Neural cell (in vitro differentiated cells): ENCODE data around the gene PARP8. TPM values are rescaled to one million over a fixed set of nuclear protein-coding genes. Genes with fewer than 3 reads are reported as not detected.

Experiments
- H2AFZ ChIP-seq: fragments of 200-600, 300-800 bp; sonication (generic), shearing (Covaris generic); 2 replicates; pipeline ENCODE4 v1.6.0; 2014; ENCODE audit warnings: low read depth, mild to moderate bottlenecking, antibody characterized with exemption, low read length, moderate library complexity
- H3F3A ChIP-seq: fragments of 200-600 bp; shearing (Covaris generic); 2 replicates; pipeline ENCODE4 v1.6.1; 2016; ENCODE audit warnings: mild to moderate bottlenecking, moderate library complexity, mixed read lengths, antibody characterized with exemption, low read length; ENCODE audit not compliant: insufficient read depth, poor library complexity, severe bottlenecking
- H3K27ac ChIP-seq: fragments of 200-600, 300-800 bp; sonication (generic), shearing (Covaris generic); 2 replicates; pipeline ENCODE4 v1.5.1; 2014; ENCODE audit warnings: mild to moderate bottlenecking, low read length, moderate library complexity
- H3K27me3 ChIP-seq: fragments of 300-800, 200-600 bp; sonication (generic), shearing (Covaris generic); 2 replicates; pipeline ENCODE4 v1.6.0; 2014; ENCODE audit warnings: mild to moderate bottlenecking, low read depth, low read length, moderate library complexity; ENCODE audit not compliant: insufficient read depth
- H3K36me3 ChIP-seq: fragments of 300-800, 200-600 bp; sonication (generic), shearing (Covaris generic); 2 replicates; pipeline ENCODE4 v1.5.1; 2014; ENCODE audit warnings: mild to moderate bottlenecking, antibody characterized with exemption, low read length, moderate library complexity; ENCODE audit not compliant: insufficient read depth
- H3K4me2 ChIP-seq: fragments of 300-800, 200-600 bp; sonication (generic), shearing (Covaris generic); 2 replicates; pipeline ENCODE4 v1.6.0; 2014; ENCODE audit warnings: mild to moderate bottlenecking, low read length
- H3K4me3 ChIP-seq: fragments of 300-800, 200-600 bp; sonication (generic), shearing (Covaris generic); 2 replicates; pipeline ENCODE4 v1.5.1; 2014; ENCODE audit warnings: mild to moderate bottlenecking, low read length, moderate library complexity
- H3K79me2 ChIP-seq: fragments of 200-600 bp; shearing (Covaris generic); replicated peaks from 2 replicates; pipeline ENCODE4 v1.6.0; 2014; ENCODE audit warnings: mild to moderate bottlenecking, low read length, moderate library complexity; ENCODE audit not compliant: insufficient read depth
- H3K9ac ChIP-seq: fragments of 300-800, 200-600 bp; sonication (generic), shearing (Covaris generic); 2 replicates; pipeline ENCODE4 v1.6.1; 2016; ENCODE audit warnings: mild to moderate bottlenecking, low read length, mixed read lengths
- H3K9me2 ChIP-seq: fragments of 200-600 bp; shearing (Covaris generic); 2 replicates; pipeline ENCODE4 v1.6.1; 2016; ENCODE audit warnings: mild to moderate bottlenecking, low read length, mixed read lengths; ENCODE audit not compliant: insufficient read depth
- H3K9me3 ChIP-seq: fragments of 200-600, 300-800 bp; sonication (generic), shearing (Covaris generic); 2 replicates; pipeline ENCODE4 v1.6.1; 2016; ENCODE audit warnings: mild to moderate bottlenecking, mixed run types, low read length, moderate library complexity, mixed read lengths
- H4K20me1 ChIP-seq: fragments of 200-600 bp; shearing (Covaris generic); 2 replicates; pipeline ENCODE4 v1.6.1; 2016; ENCODE audit warnings: mild to moderate bottlenecking, mixed run types; ENCODE audit not compliant: insufficient read depth
- EP300 ChIP-seq: fragments of 450-650 bp; conservative IDR thresholded peaks from 2 replicates; pipeline ENCODE4 v1.6.1; 2014; ENCODE audit warnings: antibody characterized with exemption, mild to moderate bottlenecking, moderate library complexity; ENCODE audit not compliant: poor library complexity, severe bottlenecking
- EZH2 ChIP-seq: fragments of 200-600, 300-800 bp; shearing (Covaris generic), sonication (generic); IDR thresholded peaks from 2 replicates; pipeline ENCODE4 v1.6.1; 2014; ENCODE audit warnings: antibody characterized with exemption, low read length, borderline replicate concordance, mild to moderate bottlenecking; ENCODE audit not compliant: insufficient read depth, poor library complexity, severe bottlenecking
- MXI1 ChIP-seq: fragments of 450-650 bp; conservative IDR thresholded peaks from 2 replicates; pipeline ENCODE4 v1.6.1; 2014; ENCODE audit warnings: antibody characterized with exemption, mild to moderate bottlenecking; ENCODE audit not compliant: poor library complexity, severe bottlenecking
- POLR2AphosphoS5 ChIP-seq: IDR thresholded peaks from 2 replicates; pipeline ENCODE4 v1.6.1; 2012
- RAD21 ChIP-seq: fragments of 450-650 bp; conservative IDR thresholded peaks from 2 replicates; pipeline ENCODE4 v1.6.1; 2014; ENCODE audit warnings: antibody characterized with exemption, mild to moderate bottlenecking, moderate library complexity
- REST ChIP-seq: IDR thresholded peaks from 2 replicates; pipeline ENCODE4 v1.6.1; 2012; ENCODE audit warnings: borderline replicate concordance
- SMC3 ChIP-seq: fragments of 450-650 bp; conservative IDR thresholded peaks from 2 replicates; pipeline ENCODE4 v1.6.1; 2014; ENCODE audit warnings: antibody characterized with exemption, mild to moderate bottlenecking, moderate library complexity; ENCODE audit not compliant: poor library complexity
- TAF1 ChIP-seq: IDR thresholded peaks from 2 replicates; pipeline ENCODE4 v1.6.1; 2012; ENCODE audit warnings: low read depth
- polyA plus RNA-seq: library from polyadenylated mRNA; depleted of rRNA; stranded (reverse); fragments of >200 nt; gene quantifications from 2 replicates; pipeline ENCODE4 v1.2.3, GENCODE V29; 2014
- TF ChIP-seq, protein P1 (sequence below): fragments of 450-650 bp; IDR thresholded peaks from 2 replicates; pipeline ENCODE4 v1.5.1; 2014; ENCODE audit warnings: antibody characterized with exemption, mild to moderate bottlenecking, moderate library complexity; ENCODE audit not compliant: poor library complexity, severe bottlenecking

PARP8 gene
- polyA plus RNA-seq, 1 donor from 2014 or later = 29.9 TPM

DNA sequence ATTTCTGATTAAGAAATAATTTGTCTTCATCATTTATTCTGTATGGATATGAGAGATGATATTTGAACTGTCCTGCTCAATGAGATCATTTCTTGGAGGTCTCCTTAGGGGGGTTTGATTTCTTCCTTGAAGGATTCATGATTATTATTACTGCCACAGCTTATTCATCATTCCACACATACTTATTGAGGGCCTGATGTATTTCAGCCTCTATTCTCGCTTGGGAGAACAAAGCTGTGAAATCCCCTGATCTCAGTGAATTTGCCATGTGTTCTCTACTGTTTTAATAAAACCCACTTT, 36.9 kb downstream of the PARP8 start:
- Histone ChIP-seq H3K4me2 (no peak overlapping the region), H4K20me1 (no peaks in the 10 kb centered on the region), H2AFZ (no peak overlapping the region), H3K79me2 (no peaks in the 10 kb centered on the region), H3F3A (no peaks in the 10 kb centered on the region), H3K9me3 (no peaks in the 10 kb centered on the region), H3K9ac (no peak overlapping the region), H3K27me3 (no peaks in the 10 kb centered on the region), H3K27ac (no peak overlapping the region), H3K9me2 (no peaks in the 10 kb centered on the region), H3K4me3 (no peak overlapping the region), H3K36me3 (no peaks in the 10 kb centered on the region)
- TF ChIP-seq POLR2AphosphoS5 = no peak
- TF ChIP-seq SMC3 = no peak
- no peak for TF ChIP-seq TAF1
- TF ChIP-seq EZH2 = no peak
- TF ChIP-seq RAD21 = no peak
- no peak for TF ChIP-seq MXI1
- no peak for TF ChIP-seq EP300
- TF ChIP-seq REST = no peak
- TF ChIP-seq, protein P1, sequence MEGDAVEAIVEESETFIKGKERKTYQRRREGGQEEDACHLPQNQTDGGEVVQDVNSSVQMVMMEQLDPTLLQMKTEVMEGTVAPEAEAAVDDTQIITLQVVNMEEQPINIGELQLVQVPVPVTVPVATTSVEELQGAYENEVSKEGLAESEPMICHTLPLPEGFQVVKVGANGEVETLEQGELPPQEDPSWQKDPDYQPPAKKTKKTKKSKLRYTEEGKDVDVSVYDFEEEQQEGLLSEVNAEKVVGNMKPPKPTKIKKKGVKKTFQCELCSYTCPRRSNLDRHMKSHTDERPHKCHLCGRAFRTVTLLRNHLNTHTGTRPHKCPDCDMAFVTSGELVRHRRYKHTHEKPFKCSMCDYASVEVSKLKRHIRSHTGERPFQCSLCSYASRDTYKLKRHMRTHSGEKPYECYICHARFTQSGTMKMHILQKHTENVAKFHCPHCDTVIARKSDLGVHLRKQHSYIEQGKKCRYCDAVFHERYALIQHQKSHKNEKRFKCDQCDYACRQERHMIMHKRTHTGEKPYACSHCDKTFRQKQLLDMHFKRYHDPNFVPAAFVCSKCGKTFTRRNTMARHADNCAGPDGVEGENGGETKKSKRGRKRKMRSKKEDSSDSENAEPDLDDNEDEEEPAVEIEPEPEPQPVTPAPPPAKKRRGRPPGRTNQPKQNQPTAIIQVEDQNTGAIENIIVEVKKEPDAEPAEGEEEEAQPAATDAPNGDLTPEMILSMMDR = no peak

- Histone ChIP-seq H4K20me1 (no peaks in the 10 kb centered on the region), H3K79me2 (no peaks in the 10 kb centered on the region), H3K4me3 (no peak overlapping the region)
These were observed 38.3 kb downstream of the PARP8 start for GRCh38 chr5:50704730-50705129.

More at GRCh38 chr5:50704730-50705129, 38.3 kb downstream of the PARP8 start:
- H3K9me3 ChIP-seq = no peaks in the 10 kb centered on the region
- H3K9ac ChIP-seq = no peak overlapping the region
- no peaks in the 10 kb centered on the region for H3K27me3 ChIP-seq
- no peak for TF ChIP-seq SMC3
- TF ChIP-seq TAF1 = no peak
- TF ChIP-seq, protein P1 = no peak
- TF ChIP-seq RAD21 = no peak
- TF ChIP-seq POLR2AphosphoS5 = no peak
- TF ChIP-seq EP300 = no peak
- no peak for TF ChIP-seq EZH2
- TF ChIP-seq MXI1 = no peak
- no peak for TF ChIP-seq REST
- H2AFZ ChIP-seq = no peak overlapping the region
- H3F3A ChIP-seq = no peaks in the 10 kb centered on the region
- H3K4me2 ChIP-seq = no peak overlapping the region
- no peaks in the 10 kb centered on the region for H3K9me2 ChIP-seq
- H3K27ac ChIP-seq = no peak overlapping the region
- no peaks in the 10 kb centered on the region for H3K36me3 ChIP-seq
